WERI-Rb-1 (cell line): ENCODE data around the gene PCCB.
"Not testable (repeated sequence)": the region's sequence is repeated elsewhere in the genome, so short reads cannot be mapped to it uniquely, and the experiment has no call there.

Source experiments
- DNase-seq: peaks from one replicate; pipeline ENCODE4 v3.0.0-alpha.2; 2020
- H3K27ac ChIP-seq: fragments of 250-450 bp; sonication (Bioruptor Pico); 2 replicates; pipeline ENCODE4 v1.5.1; 2020; ENCODE audit warnings: mild to moderate bottlenecking, moderate library complexity
- H3K27me3 ChIP-seq: fragments of 250-450 bp; sonication (Bioruptor Pico); 2 replicates; pipeline ENCODE4 v1.5.1; 2021; ENCODE audit warnings: mild to moderate bottlenecking, low read depth, moderate library complexity; ENCODE audit not compliant: insufficient read depth, severe bottlenecking
- H3K36me3 ChIP-seq: fragments of 250-450 bp; sonication (Bioruptor Pico); 2 replicates; pipeline ENCODE4 v1.5.1; 2020; ENCODE audit warnings: mild to moderate bottlenecking, moderate library complexity
- H3K4me3 ChIP-seq: 2 replicates; pipeline ENCODE4 v1.5.1; 2011; ENCODE audit warnings: low read depth, mild to moderate bottlenecking, control low read depth, low read length
- H3K9me3 ChIP-seq: fragments of 250-450 bp; sonication (Bioruptor Pico); 2 replicates; pipeline ENCODE4 v1.5.1; 2021; ENCODE audit warnings: mild to moderate bottlenecking, moderate library complexity; ENCODE audit not compliant: severe bottlenecking
- TF ChIP-seq, protein P1 (sequence below): IDR thresholded peaks from 2 replicates; pipeline ENCODE4 v1.5.1; 2011; ENCODE audit warnings: low read depth, mild to moderate bottlenecking, control low read depth, inconsistent platforms, low read length

The PCCB gene

DNA sequence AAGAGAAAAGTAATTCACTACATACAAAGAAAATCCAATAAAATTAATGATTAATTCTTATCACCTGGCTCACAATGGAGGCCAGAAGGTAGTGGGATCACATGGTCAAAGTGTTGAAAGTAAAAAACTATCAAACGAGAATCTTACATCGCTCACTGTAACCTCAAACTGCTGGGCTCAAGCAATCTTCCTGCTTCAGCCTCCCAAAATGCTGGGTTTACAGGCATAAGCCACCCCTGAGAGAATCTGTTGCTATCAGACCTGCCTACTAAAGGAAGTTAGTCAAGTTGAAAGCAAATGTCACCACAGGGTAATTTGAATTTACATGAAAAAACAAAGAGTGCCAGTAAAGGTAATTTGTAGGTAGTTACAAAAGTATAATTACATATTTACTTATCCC is 103.3 kb downstream of the PCCB start:
- Histone ChIP-seq H3K36me3 (peaks cover 3% of the 10 kb centered on the region), H3K4me3 (no peak overlapping the region), H3K27ac (no peak overlapping the region), H3K27me3 (no peaks in the 10 kb centered on the region), H3K9me3 (no peaks in the 10 kb centered on the region)
- DNase-seq, result no peak
- TF ChIP-seq, protein P1, sequence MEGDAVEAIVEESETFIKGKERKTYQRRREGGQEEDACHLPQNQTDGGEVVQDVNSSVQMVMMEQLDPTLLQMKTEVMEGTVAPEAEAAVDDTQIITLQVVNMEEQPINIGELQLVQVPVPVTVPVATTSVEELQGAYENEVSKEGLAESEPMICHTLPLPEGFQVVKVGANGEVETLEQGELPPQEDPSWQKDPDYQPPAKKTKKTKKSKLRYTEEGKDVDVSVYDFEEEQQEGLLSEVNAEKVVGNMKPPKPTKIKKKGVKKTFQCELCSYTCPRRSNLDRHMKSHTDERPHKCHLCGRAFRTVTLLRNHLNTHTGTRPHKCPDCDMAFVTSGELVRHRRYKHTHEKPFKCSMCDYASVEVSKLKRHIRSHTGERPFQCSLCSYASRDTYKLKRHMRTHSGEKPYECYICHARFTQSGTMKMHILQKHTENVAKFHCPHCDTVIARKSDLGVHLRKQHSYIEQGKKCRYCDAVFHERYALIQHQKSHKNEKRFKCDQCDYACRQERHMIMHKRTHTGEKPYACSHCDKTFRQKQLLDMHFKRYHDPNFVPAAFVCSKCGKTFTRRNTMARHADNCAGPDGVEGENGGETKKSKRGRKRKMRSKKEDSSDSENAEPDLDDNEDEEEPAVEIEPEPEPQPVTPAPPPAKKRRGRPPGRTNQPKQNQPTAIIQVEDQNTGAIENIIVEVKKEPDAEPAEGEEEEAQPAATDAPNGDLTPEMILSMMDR, result no peak

DNA sequence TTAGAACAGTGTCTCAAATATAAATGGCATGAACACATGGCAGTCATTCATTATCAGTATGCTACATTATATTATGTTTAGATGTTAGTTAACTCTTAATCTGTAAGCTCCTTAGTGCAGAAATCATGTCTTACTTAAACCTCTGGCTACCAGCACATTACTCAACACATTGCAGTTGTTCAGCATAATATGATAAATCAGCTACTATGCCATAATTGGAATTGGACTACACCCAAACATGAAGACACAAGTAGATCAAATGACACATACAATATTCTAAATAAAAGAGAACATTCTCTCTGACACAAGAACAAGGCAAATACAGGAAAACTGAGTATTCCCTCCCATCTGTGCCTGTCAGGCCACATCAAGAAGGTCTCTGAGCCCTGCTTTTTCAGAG is 116.1 kb downstream of the PCCB start:
- TF ChIP-seq, protein P1, result no peak
- DNase-seq, result no peak
- peaks cover 7% of the 10 kb centered on the region for H3K36me3 ChIP-seq

DNA sequence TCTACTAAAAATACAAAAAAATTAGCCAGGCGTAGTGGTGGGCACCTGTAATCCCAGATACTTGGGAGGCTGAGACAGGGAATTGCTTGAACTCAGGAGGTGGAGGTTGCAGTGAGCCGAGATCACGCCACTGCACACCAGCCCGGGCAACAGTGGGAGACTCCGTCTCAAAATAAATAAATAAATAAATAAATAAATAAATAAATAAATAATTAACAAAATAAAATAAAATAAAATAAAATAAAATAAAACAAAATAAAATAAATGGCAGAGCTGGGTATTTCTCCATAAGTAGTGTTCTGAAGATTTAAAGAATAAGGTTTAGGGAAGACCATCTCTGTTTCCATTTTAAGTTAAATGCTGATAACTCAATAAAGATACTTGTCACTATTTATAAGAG is 125.7 kb downstream of the PCCB start:
- not testable (repeated sequence) for DNase-seq, H3K9me3 ChIP-seq

More for the DNA sequence above, 116.1 kb downstream of the PCCB start:
- no peaks in the 10 kb centered on the region for H3K27me3 ChIP-seq
- H3K9me3 ChIP-seq, result no peaks in the 10 kb centered on the region
- no peak overlapping the region for H3K4me3 ChIP-seq
- H3K27ac ChIP-seq, result no peak overlapping the region

DNA sequence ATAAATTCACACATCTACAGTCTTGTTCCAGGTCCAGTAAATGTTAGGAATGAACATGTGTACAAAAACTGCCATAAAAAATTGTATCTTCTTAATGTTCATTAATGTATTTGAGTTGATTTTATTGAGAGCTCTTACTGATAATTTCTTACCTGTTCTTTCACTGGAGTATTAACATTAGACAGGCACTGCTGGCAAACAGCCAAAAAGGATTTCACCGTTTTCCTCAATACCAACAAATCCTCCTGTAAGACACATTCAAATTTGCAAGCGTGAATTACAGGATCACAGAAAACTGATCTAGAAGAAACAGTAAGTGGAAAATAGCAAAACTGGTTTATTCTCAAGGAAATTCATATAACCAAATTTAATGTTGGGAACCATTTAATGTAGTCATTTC is 127.4 kb downstream of the PCCB start:
- Histone ChIP-seq H3K9me3 (no peaks in the 10 kb centered on the region), H3K36me3 (peaks cover 4% of the 10 kb centered on the region), H3K27me3 (no peaks in the 10 kb centered on the region), H3K4me3 (no peak overlapping the region), H3K27ac (no peak overlapping the region)
- TF ChIP-seq, protein P1, result no peak
- DNase-seq, result no peak

More for the DNA sequence above, 125.7 kb downstream of the PCCB start:
- H3K36me3 ChIP-seq, H3K4me3 ChIP-seq, H3K27ac ChIP-seq, H3K27me3 ChIP-seq: not testable (repeated sequence)

DNA sequence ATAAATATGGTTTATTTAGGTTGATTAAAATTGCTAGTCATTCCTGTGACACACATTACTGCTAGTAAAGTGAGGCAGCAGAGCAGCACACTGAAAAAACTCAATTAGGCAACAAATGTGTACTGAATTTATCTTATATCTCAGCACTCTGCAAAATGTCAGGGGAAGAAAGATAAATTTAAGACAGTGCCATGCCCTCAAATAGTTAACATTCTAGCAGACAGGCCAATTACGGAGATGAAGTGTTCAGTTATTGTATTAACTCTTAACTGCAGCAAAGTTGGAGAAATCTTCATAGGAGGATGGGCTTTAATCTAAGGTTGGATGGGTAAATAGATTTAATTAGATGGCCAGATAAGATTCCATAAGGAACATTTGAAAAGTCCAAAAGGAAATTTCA is 127.9 kb downstream of the PCCB start:
- TF ChIP-seq, protein P1, result no peak
- Histone ChIP-seq H3K9me3 (no peaks in the 10 kb centered on the region), H3K4me3 (no peak overlapping the region), H3K27me3 (no peaks in the 10 kb centered on the region), H3K27ac (no peak overlapping the region), H3K36me3 (peaks cover 4% of the 10 kb centered on the region)
- no peak for DNase-seq
